HepG2 (cell line): ENCODE results near the gene MTO1. TPM values are rescaled to one million over a fixed set of nuclear protein-coding genes. Genes with fewer than 3 reads are reported as not detected.

Experiments used
- ARID4A ChIP-seq: sonication (generic); formaldehyde crosslinking; IDR thresholded peaks from 2 replicates; pipeline ENCODE4 v1.5.0; 2020; ENCODE audit warnings: mild to moderate bottlenecking, missing genetic modification reagents, borderline replicate concordance
- CSRNP2 ChIP-seq: sonication (generic); formaldehyde crosslinking; conservative IDR thresholded peaks from 2 replicates; pipeline ENCODE4 v1.8.0; 2022; ENCODE audit warnings: low read depth, missing genetic modification reagents
- ELK4 ChIP-seq: sonication (generic); formaldehyde crosslinking; IDR thresholded peaks from 2 replicates; pipeline ENCODE4 v1.9.0; 2021; ENCODE audit warnings: missing genetic modification reagents, borderline replicate concordance
- FOXO1 ChIP-seq: sonication (generic); formaldehyde crosslinking; IDR thresholded peaks from 2 replicates; pipeline ENCODE4 v1.4.0; 2020; ENCODE audit warnings: missing genetic modification reagents
- GATA4 ChIP-seq: sonication (generic); IDR thresholded peaks from 2 replicates; pipeline ENCODE4 v1.6.1; 2016; ENCODE audit warnings: antibody characterized with exemption, low read depth, borderline replicate concordance
- HNRNPK ChIP-seq: fragments of 200-400 bp; formaldehyde crosslinking; IDR thresholded peaks from 2 replicates; pipeline ENCODE4 v1.6.1; 2018; ENCODE audit warnings: low read length, low read depth, moderate library complexity, mild to moderate bottlenecking; ENCODE audit not compliant: poor library complexity, severe bottlenecking
- IRF9 ChIP-seq: sonication (generic); formaldehyde crosslinking; IDR thresholded peaks from 2 replicates; pipeline ENCODE4 v1.8.0; 2022; ENCODE audit warnings: missing genetic modification reagents, mild to moderate bottlenecking, borderline replicate concordance
- KLF13 ChIP-seq: sonication (generic); formaldehyde crosslinking; IDR thresholded peaks from 2 replicates; pipeline ENCODE4 v1.4.0; 2020; ENCODE audit warnings: mild to moderate bottlenecking, missing genetic modification reagents
- KLF6 ChIP-seq: IDR thresholded peaks from 2 replicates; pipeline ENCODE4 v1.8.0; 2016; ENCODE audit warnings: missing biosample characterization, missing genetic modification reagents
- MIER2 ChIP-seq: IDR thresholded peaks from 2 replicates; pipeline ENCODE4 v1.6.1; 2016; ENCODE audit warnings: missing biosample characterization, missing genetic modification reagents
- PREB ChIP-seq: sonication (generic); formaldehyde crosslinking; IDR thresholded peaks from 2 replicates; pipeline ENCODE4 v1.4.0; 2020; ENCODE audit warnings: missing genetic modification reagents
- PRMT3 ChIP-seq: sonication (generic); formaldehyde crosslinking; IDR thresholded peaks from 2 replicates; pipeline ENCODE4 v1.8.1; 2022; ENCODE audit warnings: low read depth, mild to moderate bottlenecking, moderate library complexity, missing genetic modification reagents, borderline replicate concordance
- RFX3 ChIP-seq: IDR thresholded peaks from 2 replicates; pipeline ENCODE4 v1.6.1; 2016; ENCODE audit warnings: missing biosample characterization, missing genetic modification reagents
- RXRA ChIP-seq: sonication (generic); formaldehyde crosslinking; IDR thresholded peaks from 2 replicates; pipeline ENCODE4 v1.5.1; 2020; ENCODE audit warnings: missing genetic modification reagents
- ZNF143 ChIP-seq: sonication (generic); formaldehyde crosslinking; IDR thresholded peaks from 2 replicates; pipeline ENCODE4 v1.4.0; 2020; ENCODE audit warnings: missing genetic modification reagents
- ZNF501 ChIP-seq: sonication (generic); formaldehyde crosslinking; IDR thresholded peaks from 2 replicates; pipeline ENCODE4 v1.5.1; 2020; ENCODE audit warnings: mild to moderate bottlenecking, moderate library complexity, missing genetic modification reagents
- ZNF513 ChIP-seq: sonication (generic); formaldehyde crosslinking; conservative IDR thresholded peaks from 2 replicates; pipeline ENCODE4 v1.5.0; 2020; ENCODE audit warnings: missing genetic modification reagents
- ZSCAN30 ChIP-seq: sonication (generic); formaldehyde crosslinking; IDR thresholded peaks from 2 replicates; pipeline ENCODE4 v1.5.0; 2020; ENCODE audit warnings: mild to moderate bottlenecking, missing genetic modification reagents
- ZZZ3 ChIP-seq: sonication (generic); formaldehyde crosslinking; IDR thresholded peaks from 2 replicates; pipeline ENCODE4 v1.4.0; 2020; ENCODE audit warnings: missing genetic modification reagents, mild to moderate bottlenecking, borderline replicate concordance
- polyA plus RNA-seq, 8 experiments: library from polyadenylated mRNA; depleted of rRNA in 3 of 8; stranded (reverse) in 7 of 8; unstranded in 1 of 8; fragments of >200 nt; fragmentation: Illumina TruSeq in 4 of 8; extraction: Trizol in 4 of 8; gene quantifications; 2 replicates each; pipeline versions ENCODE4 v1.2.1 to v1.2.3, GENCODE V29; 2011 to 2016; ENCODE audit warnings: low read depth in 4 of 8, missing spikeins in 1 of 8, mixed read lengths in 1 of 8; ENCODE audit not compliant: insufficient read depth in 1 of 8
- total RNA-seq, 5 experiments: library from RNA; depleted of rRNA; stranded (reverse); fragments of >200 nt; fragmentation: Illumina TruSeq; extraction: Trizol; gene quantifications; 2 replicates each; pipeline ENCODE4 v1.2.3, GENCODE V29; 2016; ENCODE audit warnings: low read depth in 1 of 5

MTO1 gene
- total and polyA plus RNA-seq, 2 of the 13 experiments (the other 11 are each of a cell fraction or from before 2014, with no cell fraction given), result 21.1 to 45.3 TPM

GRCh38 chr6:73521351-73521985, 59.9 kb downstream of the MTO1 start (continued):
- TF ChIP-seq HNRNPK (no peak), ZNF143 (CRISPR knock-in tag) (no peak), RXRA (CRISPR knock-in tag) (no peak), KLF13 (CRISPR knock-in tag) (no peak), ZNF501 (CRISPR knock-in tag) (no peak), CSRNP2 (no peak), ELK4 (CRISPR knock-in tag) (no peak), ZZZ3 (CRISPR knock-in tag) (no peak), GATA4 (no peak), ZNF513 (no peak), ZSCAN30 (CRISPR knock-in tag) (no peak; the same call in 1 of the 2 replicates), RFX3 (CRISPR knock-in tag) (no peak), MIER2 (CRISPR knock-in tag) (no peak), PRMT3 (no peak), IRF9 (no peak), FOXO1 (CRISPR knock-in tag) (no peak), ARID4A (no peak; the same call in 1 of the 2 replicates), PREB (CRISPR knock-in tag) (no peak), KLF6 (CRISPR knock-in tag) (no peak)
